GM12864 (cell line): ENCODE measurements around the gene IQSEC1.

Experiments
- DNase-seq: peaks from one replicate; pipeline ENCODE4 v3.0.0-alpha.2; 2011; ENCODE audit warnings: low read depth
- H3K4me3 ChIP-seq: 2 replicates; pipeline ENCODE4 v1.5.1; 2011; ENCODE audit warnings: mild to moderate bottlenecking, low read depth, low read length, control low read depth
- CTCF ChIP-seq: IDR thresholded peaks from 2 replicates; pipeline ENCODE4 v1.5.1; 2011; ENCODE audit warnings: low read depth, mild to moderate bottlenecking, moderate library complexity, low read length, control low read depth, inconsistent platforms; ENCODE audit errors: missing control alignments

The IQSEC1 gene

GRCh38 chr3:12988728-12989454, 84.3 kb downstream of the IQSEC1 start:
- TF ChIP-seq CTCF = no peak
- no peak overlapping the region for H3K4me3 ChIP-seq
- DNase-seq = no peak

GRCh38 chr3:12987602-12988001, 85.6 kb downstream of the IQSEC1 start:
- no peak for DNase-seq
- no peak overlapping the region for H3K4me3 ChIP-seq
- TF ChIP-seq CTCF = no peak

GRCh38 chr3:12986986-12987385, 86.2 kb downstream of the IQSEC1 start:
- no peak for DNase-seq
- TF ChIP-seq CTCF = no peak
- no peak overlapping the region for H3K4me3 ChIP-seq

- DNase-seq = no peak
- no peak overlapping the region for H3K4me3 ChIP-seq
- no peak for TF ChIP-seq CTCF
Measured at GRCh38 chr3:12986521-12986920, 86.7 kb downstream of the IQSEC1 start.

- no peak for TF ChIP-seq CTCF
Measured at GRCh38 chr3:12986031-12986430, 87.2 kb downstream of the IQSEC1 start.

GRCh38 chr3:12985148-12985547, 88.1 kb downstream of the IQSEC1 start:
- no peak overlapping the region for H3K4me3 ChIP-seq
- TF ChIP-seq CTCF = no peak
- no peak for DNase-seq

More at GRCh38 chr3:12986031-12986430, 87.2 kb downstream of the IQSEC1 start:
- DNase-seq = no peak
- no peak overlapping the region for H3K4me3 ChIP-seq
